Measurements from ENCODE around the gene SPP1. TPM values are rescaled to one million over a fixed set of nuclear protein-coding genes. Genes with fewer than 3 reads are reported as not detected.

The SPP1 gene
- total RNA-seq, 2 donors from 2014 or later, result 0.31 to 8.8 TPM

- Histone ChIP-seq H3K36me3 (ENCODE audit: control insufficient read depth, insufficient read depth, low read length) (no peaks in the 10 kb centered on the region), H3K9ac (ENCODE audit: extremely low read depth, low read length, poor library complexity, severe bottlenecking) (no peak overlapping the region), H3K4me3 (ENCODE audit: low read length) (peak overlapping the region; percentile 36), H3K4me1 (ENCODE audit: control insufficient read depth, insufficient read depth, low read length) (no peaks in the 10 kb centered on the region), H3K27me3 (ENCODE audit: control insufficient read depth, insufficient read depth, low read length, poor library complexity, severe bottlenecking) (no peaks in the 10 kb centered on the region), H3K9me3 (ENCODE audit: control insufficient read depth, low read length) (no peaks in the 10 kb centered on the region), H3K27ac (ENCODE audit: low read depth, low read length) (peak overlapping the region; percentile 45)
- DNase-seq, result peak; percentile 85
- 7 to 16% methylated on average over 7 to 12 of the region's 14 CpGs for whole genome bisulfite sequencing, 2 experiments (ENCODE audit: insufficient coverage in 1 of 2, insufficient read length in 1 of 2)
- TF ChIP-seq, protein P1, sequence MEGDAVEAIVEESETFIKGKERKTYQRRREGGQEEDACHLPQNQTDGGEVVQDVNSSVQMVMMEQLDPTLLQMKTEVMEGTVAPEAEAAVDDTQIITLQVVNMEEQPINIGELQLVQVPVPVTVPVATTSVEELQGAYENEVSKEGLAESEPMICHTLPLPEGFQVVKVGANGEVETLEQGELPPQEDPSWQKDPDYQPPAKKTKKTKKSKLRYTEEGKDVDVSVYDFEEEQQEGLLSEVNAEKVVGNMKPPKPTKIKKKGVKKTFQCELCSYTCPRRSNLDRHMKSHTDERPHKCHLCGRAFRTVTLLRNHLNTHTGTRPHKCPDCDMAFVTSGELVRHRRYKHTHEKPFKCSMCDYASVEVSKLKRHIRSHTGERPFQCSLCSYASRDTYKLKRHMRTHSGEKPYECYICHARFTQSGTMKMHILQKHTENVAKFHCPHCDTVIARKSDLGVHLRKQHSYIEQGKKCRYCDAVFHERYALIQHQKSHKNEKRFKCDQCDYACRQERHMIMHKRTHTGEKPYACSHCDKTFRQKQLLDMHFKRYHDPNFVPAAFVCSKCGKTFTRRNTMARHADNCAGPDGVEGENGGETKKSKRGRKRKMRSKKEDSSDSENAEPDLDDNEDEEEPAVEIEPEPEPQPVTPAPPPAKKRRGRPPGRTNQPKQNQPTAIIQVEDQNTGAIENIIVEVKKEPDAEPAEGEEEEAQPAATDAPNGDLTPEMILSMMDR (conservative IDR thresholded peaks at IDR 0.05), result peak; percentile 94
- Mint-ChIP-seq H3K4me1 (peaks cover 9% of the 10 kb centered on the region), H3K27me3 (ENCODE audit: insufficient read depth) (no peaks in the 10 kb centered on the region), H3K9me3 (no peaks in the 10 kb centered on the region), H3K36me3 (ENCODE audit: low read depth) (no peaks in the 10 kb centered on the region), H3K27ac (peak overlapping the region; percentile 53), H3K4me3 (peak overlapping the region; percentile 30)
These were observed 2.0 kb upstream of the SPP1 start for GRCh38 chr4:87973283-87974169.

- no peak overlapping the region for H3K27ac Mint-ChIP-seq
- WGBS, 2 experiments (ENCODE audit: insufficient coverage in 1 of 2, insufficient read length in 1 of 2), result 74 to 78% methylated on average over 5 to 6 of the region's 6 CpGs
- no peaks in the 10 kb centered on the region for H3K4me1 ChIP-seq (ENCODE audit: control insufficient read depth, insufficient read depth, low read length)
- H3K36me3 ChIP-seq (ENCODE audit: control insufficient read depth, insufficient read depth, low read length), result no peaks in the 10 kb centered on the region
- peaks cover 9% of the 10 kb centered on the region for H3K4me1 Mint-ChIP-seq
- H3K4me3 Mint-ChIP-seq, result no peak overlapping the region
- H3K9me3 ChIP-seq (ENCODE audit: control insufficient read depth, low read length), result no peaks in the 10 kb centered on the region
- TF ChIP-seq, protein P1 (conservative IDR thresholded peaks at IDR 0.05), result no peak
- no peak overlapping the region for H3K9ac ChIP-seq (ENCODE audit: extremely low read depth, low read length, poor library complexity, severe bottlenecking)
- H3K36me3 Mint-ChIP-seq (ENCODE audit: low read depth), result no peaks in the 10 kb centered on the region
- no peak overlapping the region for H3K27ac ChIP-seq (ENCODE audit: low read depth, low read length)
- H3K27me3 ChIP-seq (ENCODE audit: control insufficient read depth, insufficient read depth, low read length, poor library complexity, severe bottlenecking), result no peaks in the 10 kb centered on the region
- DNase-seq, result peak; percentile 71
- H3K4me3 ChIP-seq (ENCODE audit: low read length), result no peak overlapping the region
- H3K27me3 Mint-ChIP-seq (ENCODE audit: insufficient read depth), result no peaks in the 10 kb centered on the region
- H3K9me3 Mint-ChIP-seq, result no peaks in the 10 kb centered on the region
These were observed 555 bp upstream of the SPP1 start for GRCh38 chr4:87974856-87975462.

DNA sequence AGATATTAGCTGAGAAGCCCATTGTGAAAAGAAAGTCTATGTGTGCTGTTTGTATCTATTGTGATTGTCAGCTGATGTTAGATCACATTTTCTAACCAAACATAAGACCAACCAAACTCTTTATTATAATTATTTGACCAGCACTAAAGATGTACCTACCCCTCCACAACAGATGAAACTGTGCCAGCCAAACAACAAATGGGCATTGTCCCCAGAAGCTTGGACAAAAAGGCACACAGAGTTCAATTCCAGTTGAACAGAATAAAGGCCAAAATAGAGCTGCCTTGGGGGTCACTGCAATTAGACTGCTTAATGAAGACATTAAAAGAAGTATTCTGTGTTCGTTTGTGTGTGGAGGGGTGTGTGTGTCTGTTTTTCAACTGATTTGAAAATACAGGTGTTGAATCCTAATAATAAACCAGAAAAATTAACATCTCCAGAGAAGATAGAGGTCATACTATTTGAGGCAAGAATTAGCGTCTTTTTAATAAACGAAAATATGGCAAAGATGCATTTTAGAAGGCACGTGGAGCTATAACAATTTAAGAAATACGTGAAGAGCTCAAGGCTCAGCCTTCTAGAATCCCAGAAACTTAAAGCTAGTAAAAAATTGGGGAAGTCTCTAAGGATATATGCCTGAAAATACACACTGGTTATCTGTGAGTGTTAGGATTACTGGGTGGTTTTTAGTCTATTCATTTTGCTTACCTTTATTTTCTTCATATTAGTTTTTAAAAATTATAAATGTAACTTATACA, 2.2 kb downstream of the SPP1 start:
- H3K9me3 Mint-ChIP-seq, result no peaks in the 10 kb centered on the region
- no peaks in the 10 kb centered on the region for H3K9me3 ChIP-seq (ENCODE audit: control insufficient read depth, low read length)
- H3K27me3 ChIP-seq (ENCODE audit: control insufficient read depth, insufficient read depth, low read length, poor library complexity, severe bottlenecking), result no peaks in the 10 kb centered on the region
- TF ChIP-seq, protein P1 (conservative IDR thresholded peaks at IDR 0.05), result no peak
- WGBS, 2 experiments (ENCODE audit: insufficient coverage in 1 of 2, insufficient read length in 1 of 2), result 89 to 100% methylated on average over 4 to 5 of the region's 5 CpGs
- H3K36me3 ChIP-seq (ENCODE audit: control insufficient read depth, insufficient read depth, low read length), result no peaks in the 10 kb centered on the region
- no peak for DNase-seq
- H3K9ac ChIP-seq (ENCODE audit: extremely low read depth, low read length, poor library complexity, severe bottlenecking), result no peak overlapping the region
- no peak overlapping the region for H3K27ac ChIP-seq (ENCODE audit: low read depth, low read length)
- no peak overlapping the region for H3K4me3 Mint-ChIP-seq
- H3K4me3 ChIP-seq (ENCODE audit: low read length), result no peak overlapping the region
- no peaks in the 10 kb centered on the region for H3K36me3 Mint-ChIP-seq (ENCODE audit: low read depth)
- no peaks in the 10 kb centered on the region for H3K4me1 ChIP-seq (ENCODE audit: control insufficient read depth, insufficient read depth, low read length)
- peaks cover 9% of the 10 kb centered on the region for H3K4me1 Mint-ChIP-seq
- no peaks in the 10 kb centered on the region for H3K27me3 Mint-ChIP-seq (ENCODE audit: insufficient read depth)
- H3K27ac Mint-ChIP-seq, result no peak overlapping the region

Measured in endodermal cell (in vitro differentiated cells).